D341Med (cell line): ENCODE data around the gene NAA80.

Experiments used
- DNase-seq: peaks from one replicate; pipeline ENCODE4 v3.0.0; 2012; ENCODE audit warnings: low spot score

The NAA80 gene

GRCh38 chr3:50298836-50299637 is at the start of gene NAA80, which contains the start of gene HYAL3:
TSS of gene NAA80 (minus strand) at chr3:50299405. CDS start at chr3:50297463, 1,942 bp downstream.
TSS of gene HYAL3 (minus strand) at chr3:50299405. CDS start at chr3:50295602, 3,803 bp downstream.
- DNase-seq: peak; percentile 98

- peak; percentile 74 for DNase-seq
Observed at GRCh38 chr3:50347187-50347813, 48.1 kb upstream of the NAA80 start.

- DNase-seq: peak; percentile 94
Observed at GRCh38 chr3:50345586-50346234, 46.5 kb upstream of the NAA80 start, which contains the start of gene ZMYND10. TSS of gene ZMYND10 (minus strand) at chr3:50345732. CDS start at chr3:50345579, 153 bp downstream.

- no peak for DNase-seq
Observed at GRCh38 chr3:50345008-50345407, 45.8 kb upstream of the NAA80 start.

- DNase-seq: no peak
Observed at GRCh38 chr3:50342813-50343633, 43.8 kb upstream of the NAA80 start.

GRCh38 chr3:50341996-50342650 is 42.9 kb upstream of the NAA80 start:
- DNase-seq: no peak

- no peak for DNase-seq
Observed at GRCh38 chr3:50341537-50341936, 42.3 kb upstream of the NAA80 start.

- DNase-seq: no peak
Observed at GRCh38 chr3:50340448-50341329, 41.5 kb upstream of the NAA80 start, which contains the start of gene RASSF1. TSS of gene RASSF1 (minus strand) at chr3:50340836. CDS start at chr3:50340805, 31 bp downstream.

GRCh38 chr3:50340147-50340447 is 40.9 kb upstream of the NAA80 start:
- no peak for DNase-seq

- DNase-seq: no peak
Observed at GRCh38 chr3:50339485-50340146, 40.4 kb upstream of the NAA80 start.

- DNase-seq: no peak
Observed at GRCh38 chr3:50338965-50339364, 39.8 kb upstream of the NAA80 start.

- peak; percentile 98 for DNase-seq
Observed at GRCh38 chr3:50337175-50337861, 38.1 kb upstream of the NAA80 start.

- DNase-seq: no peak
Observed at GRCh38 chr3:50336452-50337174, 37.4 kb upstream of the NAA80 start.

GRCh38 chr3:50334339-50335075 is 35.3 kb upstream of the NAA80 start:
- no peak for DNase-seq

GRCh38 chr3:50333744-50334328 is 34.6 kb upstream of the NAA80 start:
- DNase-seq: no peak

- no peak for DNase-seq
Observed at GRCh38 chr3:50331364-50331907, 32.2 kb upstream of the NAA80 start.

- no peak for DNase-seq
Observed at GRCh38 chr3:50330330-50330729, 31.1 kb upstream of the NAA80 start.
